ENCODE measurements around the gene MKX. TPM values are rescaled to one million over a fixed set of nuclear protein-coding genes. Genes with fewer than 3 reads are reported as not detected.

The MKX gene
- polyA plus RNA-seq, 1 donor from 2014 or later: not detected

DNA sequence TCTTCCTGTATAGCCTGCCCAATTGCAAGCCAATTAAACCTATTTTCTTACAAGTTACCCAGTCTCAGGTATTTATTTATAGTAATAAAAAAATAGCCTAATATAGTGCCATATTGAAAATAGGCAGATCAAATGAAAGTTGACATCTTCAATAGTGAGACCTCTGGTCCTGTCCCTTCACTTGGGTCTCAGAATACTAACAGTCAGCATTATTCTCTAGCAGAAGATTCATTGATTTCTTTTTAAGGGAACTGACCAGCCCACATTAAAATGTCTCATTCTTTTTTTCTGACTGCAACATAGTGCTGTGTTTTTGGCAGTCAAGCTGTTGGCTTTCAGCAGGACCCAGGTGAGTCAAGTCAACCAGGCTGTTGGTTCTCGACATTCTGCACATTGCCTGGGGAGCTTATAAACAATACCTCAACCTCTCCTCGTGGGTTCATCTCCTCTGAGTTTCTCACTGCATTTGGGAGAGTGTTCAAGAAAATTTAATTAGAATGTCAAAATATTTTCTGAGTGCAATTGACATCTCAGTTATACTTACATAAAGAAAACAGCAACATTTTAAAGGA, 109.8 kb downstream of the MKX start:
- Mint-ChIP-seq H3K27me3 (no peaks in the 10 kb centered on the region), H3K27ac (no peak overlapping the region), H3K36me3 (no peaks in the 10 kb centered on the region), H3K4me1 (no peaks in the 10 kb centered on the region), H3K4me3 (no peak overlapping the region), H3K9me3 (peaks cover 0 to 4% (median 0%) of the 10 kb centered on the region in 3 donors)

GRCh38 chr10:27635290-27635689, 110.3 kb downstream of the MKX start:
- Mint-ChIP-seq H3K36me3 (no peaks in the 10 kb centered on the region), H3K4me1 (no peaks in the 10 kb centered on the region), H3K27ac (no peak overlapping the region), H3K27me3 (no peaks in the 10 kb centered on the region), H3K4me3 (no peak overlapping the region), H3K9me3 (peaks cover 0 to 4% (median 0%) of the 10 kb centered on the region in 3 donors)

GRCh38 chr10:27628621-27629020, 117.0 kb downstream of the MKX start:
- Mint-ChIP-seq H3K36me3 (no peaks in the 10 kb centered on the region), H3K4me3 (no peak overlapping the region), H3K27me3 (peaks cover 20% of the 10 kb centered on the region), H3K27ac (no peak overlapping the region), H3K4me1 (no peaks in the 10 kb centered on the region), H3K9me3 (peaks cover 0 to 3% (median 0%) of the 10 kb centered on the region in 3 donors)

- peaks cover 20% of the 10 kb centered on the region for H3K27me3 Mint-ChIP-seq
- H3K4me3 Mint-ChIP-seq: no peak overlapping the region
- no peak overlapping the region for H3K27ac Mint-ChIP-seq
- H3K9me3 Mint-ChIP-seq: no peaks in the 10 kb centered on the region
- no peaks in the 10 kb centered on the region for H3K4me1 Mint-ChIP-seq
- no peaks in the 10 kb centered on the region for H3K36me3 Mint-ChIP-seq
These were observed 118.7 kb downstream of the MKX start for GRCh38 chr10:27626890-27627289.

DNA sequence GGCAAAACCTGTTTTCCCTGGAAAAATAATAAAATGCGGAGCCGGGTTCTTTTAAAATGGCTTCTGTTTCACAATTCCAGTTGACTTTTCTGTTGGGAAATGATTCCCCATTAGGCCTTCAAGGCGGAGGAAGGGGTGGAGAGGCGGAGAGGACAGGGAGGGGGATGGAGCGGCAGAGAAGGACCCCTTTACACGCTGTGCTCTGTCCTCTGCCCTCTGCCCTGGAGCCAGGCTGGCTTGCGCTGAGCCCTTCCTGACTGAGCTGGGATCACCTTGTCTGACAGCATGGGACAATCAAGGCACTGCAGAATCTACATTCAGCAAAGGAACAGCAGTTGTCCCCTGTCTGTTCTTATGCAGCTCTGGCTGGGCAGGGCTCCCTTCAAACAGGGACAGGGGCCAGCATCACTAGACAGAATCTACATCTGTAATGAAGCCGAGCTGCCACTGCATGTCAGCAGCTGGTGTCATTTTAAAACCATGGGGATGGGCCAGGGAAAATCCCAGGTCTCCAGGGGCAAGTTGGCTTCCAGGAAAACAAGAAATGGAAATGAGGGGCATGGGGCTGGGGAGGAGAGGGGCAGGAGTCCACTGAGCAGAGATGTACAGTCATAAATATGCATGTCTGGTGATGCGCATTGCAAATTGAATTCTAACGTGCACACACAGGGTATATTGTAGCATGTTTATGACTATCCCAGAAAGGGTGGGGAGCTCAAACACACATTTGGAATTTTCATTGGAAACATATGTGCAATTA, 120.0 kb downstream of the MKX start:
- Mint-ChIP-seq H3K4me3 (no peak overlapping the region), H3K27me3 (peaks cover 24% of the 10 kb centered on the region), H3K9me3 (no peaks in the 10 kb centered on the region), H3K27ac (no peak overlapping the region), H3K4me1 (no peaks in the 10 kb centered on the region), H3K36me3 (no peaks in the 10 kb centered on the region)

- H3K36me3 Mint-ChIP-seq: no peaks in the 10 kb centered on the region
- H3K4me1 Mint-ChIP-seq: no peaks in the 10 kb centered on the region
- H3K27me3 Mint-ChIP-seq: peaks cover 24% of the 10 kb centered on the region
- H3K27ac Mint-ChIP-seq: no peak overlapping the region
- no peaks in the 10 kb centered on the region for H3K9me3 Mint-ChIP-seq
- H3K4me3 Mint-ChIP-seq: no peak overlapping the region
These were observed 120.7 kb downstream of the MKX start for GRCh38 chr10:27624941-27625340.

Other genes with a start within 250 kb of the MKX start
- 49.3 TPM for gene RAB18, start 241.5 kb downstream of the MKX start, polyA plus RNA-seq

Measured in IgD-negative memory B cell (primary cell).